ENCODE data around the gene CENPB. TPM values are rescaled to one million over a fixed set of nuclear protein-coding genes. Genes with fewer than 3 reads are reported as not detected.

CENPB gene
- total and polyA plus RNA-seq, 2 of the 4 experiments (the other 2 are of a cell fraction) = 45.7 to 59.1 TPM

- Histone ChIP-seq H2BK20ac (ENCODE audit: low read depth, low read length) (no peak overlapping the region), H3K27me3 (ENCODE audit: control insufficient read depth, insufficient read depth, low read length) (no peaks in the 10 kb centered on the region), H2AK5ac (ENCODE audit: low read depth, low read length) (peak overlapping the region; percentile 96; the same call in 1 of the 2 replicates), H4K91ac (ENCODE audit: insufficient read depth, low read depth, low read length) (peak overlapping the region; percentile 39; the same call in 1 of the 2 replicates), H3K4me3 (ENCODE audit: insufficient read depth, low read depth, low read length) (peak overlapping the region; percentile 96), H4K5ac (ENCODE audit: low read depth, low read length) (no peak overlapping the region; the same call in 1 of the 2 replicates), H3K56ac (ENCODE audit: extremely low read depth, insufficient read depth, low read length) (no peak overlapping the region), H2AFZ (replicated peaks; ENCODE audit: low read length, poor library complexity) (peak overlapping the region; percentile 90), H2BK120ac (ENCODE audit: low read depth, low read length) (no peak overlapping the region), H4K8ac (ENCODE audit: low read depth in 2 of 2, low read length in 2 of 2) (peak overlapping the region in 1 of 2 experiments; percentile 76; a peak in 2 of 4 replicates), H3K14ac (replicated peaks; ENCODE audit: low read depth, low read length) (peak overlapping the region; percentile 81; the same call in 1 of the 2 replicates), H3K23ac (ENCODE audit: low read depth, low read length) (peak overlapping the region; percentile 61), H3K79me1 (ENCODE audit: low read depth in 1 of 2, low read length in 2 of 2) (peaks cover 7 to 40% of the 10 kb centered on the region in 2 experiments; a peak in 3 of 4 replicates), H4K20me1 (ENCODE audit: insufficient read depth, low read length) (peaks cover 50% of the 10 kb centered on the region), H2BK15ac (ENCODE audit: low read depth, low read length) (no peak overlapping the region), H2AK9ac (replicated peaks; ENCODE audit: low read depth, low read length, poor library complexity) (peak overlapping the region; percentile 95), H3K4ac (ENCODE audit: low read depth, low read length) (peak overlapping the region; percentile 89), H3K4me2 (ENCODE audit: low read depth, low read length) (peak overlapping the region; percentile 99), H3K27ac (ENCODE audit: insufficient read depth, low read length) (peak overlapping the region; percentile 92), H3K9ac (ENCODE audit: low read depth, low read length) (peak overlapping the region; percentile 91), H3K36me3 (ENCODE audit: control insufficient read depth, insufficient read depth, low read length) (peaks cover 11% of the 10 kb centered on the region), H3K18ac (ENCODE audit: low read depth, low read length) (no peak overlapping the region), H3K9me1 (ENCODE audit: insufficient read depth, low read length) (peaks cover 12% of the 10 kb centered on the region), H3K4me1 (ENCODE audit: control insufficient read depth, insufficient read depth, low read length) (peaks cover 16% of the 10 kb centered on the region), H2BK5ac (ENCODE audit: low read depth, low read length, poor library complexity, severe bottlenecking) (peak overlapping the region; percentile 90), H3K9me3 (ENCODE audit: control insufficient read depth, insufficient read depth, low read length) (no peaks in the 10 kb centered on the region)
- dilution Hi-C loops (cut with HindIII; ENCODE audit: low sequenced_read_pairs, unreplicated experiment) (no loop called here), intact Hi-C loops (cut with micrococcal nuclease) (loop anchor here (1.0 to 5.0 kb wide), 6 partner anchors 35 to 287 kb away; partner anchors contain the start of genes AP5S1 and MAVS), in situ Hi-C loops (cut with MboI; ENCODE audit: low sequenced_read_pairs) (loop anchor here (10.0 kb wide), 1 partner anchor 299 kb away; no protein-coding TSS in a partner anchor)
- ATAC-seq (ENCODE audit: low read depth) (no peak; the same call in none of the 2 replicates), DNase-seq (no peak)
- no TSS peak for BruUV-seq (replicated peaks)
- ChIA-PET POLR2A (ENCODE audit: unreplicated experiment) (interaction anchor here (0.5 to 0.6 kb wide), 2 partner anchors 24 to 108 kb away, joined by 3 to 8 read pairs; no protein-coding TSS in a partner anchor), CTCF (interaction anchor here (1.1 to 2.6 kb wide), 5 partner anchors 10 to 47 kb away, joined by 4 to 18 read pairs (median 9); partner anchors contain the start of genes ADISSP, AP5S1 and CDC25B)
- WGBS, 2 experiments (ENCODE audit: extremely low coverage in 2 of 2, insufficient read length in 1 of 2) = 17% methylated on average over 44 of the region's 79 CpGs; no CpG with 5 or more reads in 1 of the 2 experiments
- TF ChIP-seq NFE2L2 (IDR thresholded peaks at IDR 0.05; ENCODE audit: low read depth, low read length) = no peak
- TF ChIP-seq MXI1 (IDR thresholded peaks at IDR 0.05; ENCODE audit: borderline replicate concordance, low read depth, low read length) = no peak
- no peak for TF ChIP-seq FOS (IDR thresholded peaks at IDR 0.05; ENCODE audit: low read depth, low read length)
- TF ChIP-seq USF2 (IDR thresholded peaks at IDR 0.05; ENCODE audit: low read depth, low read length) = no peak
- no peak for TF ChIP-seq RAD21 (IDR thresholded peaks at IDR 0.05; ENCODE audit: low read length)
- TF ChIP-seq BHLHE40 (IDR thresholded peaks at IDR 0.05; ENCODE audit: low read depth, low read length) = no peak
- TF ChIP-seq MAFK (IDR thresholded peaks at IDR 0.05; ENCODE audit: low read depth, low read length) = no peak
- TF ChIP-seq MAZ (IDR thresholded peaks at IDR 0.05; ENCODE audit: borderline replicate concordance, low read depth, low read length) = no peak
- no peak for TF ChIP-seq RFX5 (IDR thresholded peaks at IDR 0.05; ENCODE audit: low read depth, low read length)
- no peak for TF ChIP-seq CHD1 (IDR thresholded peaks at IDR 0.05; ENCODE audit: low read depth, low read length)
- no peak for TF ChIP-seq CTCF (conservative IDR thresholded peaks at IDR 0.05; ENCODE audit: low read depth, low read length)
- TF ChIP-seq SMC3 (IDR thresholded peaks at IDR 0.05; ENCODE audit: low read depth, low read length) = no peak
These were observed 1.1 kb downstream of the CENPB start for GRCh38 chr20:3785240-3786125.

Data from IMR-90 (cell line).